ENCODE results near the gene DPCD.

Gene DPCD

GRCh38 chr10:101639141-101639900 is 51.2 kb downstream of the DPCD start:
- Histone ChIP-seq H3K9me3 (ENCODE audit: severe bottlenecking) (no peaks in the 10 kb centered on the region), H3K27ac (no peak overlapping the region), H3K4me3 (ENCODE audit: low read depth, low read length) (no peak overlapping the region), H3K36me3 (no peaks in the 10 kb centered on the region), H3K27me3 (ENCODE audit: insufficient read depth, low read depth, severe bottlenecking) (no peaks in the 10 kb centered on the region)
- TF ChIP-seq CTCF (IDR thresholded peaks at IDR 0.05; ENCODE audit: low read depth, low read length) = no peak
- DNase-seq = no peak

- Histone ChIP-seq H3K36me3 (no peaks in the 10 kb centered on the region), H3K4me3 (ENCODE audit: low read depth, low read length) (no peak overlapping the region), H3K27me3 (ENCODE audit: insufficient read depth, low read depth, severe bottlenecking) (no peaks in the 10 kb centered on the region), H3K27ac (no peak overlapping the region), H3K9me3 (ENCODE audit: severe bottlenecking) (no peaks in the 10 kb centered on the region)
- TF ChIP-seq CTCF (IDR thresholded peaks at IDR 0.05; ENCODE audit: low read depth, low read length) = no peak
- no peak for DNase-seq
Observed at GRCh38 chr10:101643546-101643945, 55.4 kb downstream of the DPCD start.

- Histone ChIP-seq H3K36me3 (no peaks in the 10 kb centered on the region), H3K4me3 (ENCODE audit: low read depth, low read length) (no peak overlapping the region), H3K27me3 (ENCODE audit: insufficient read depth, low read depth, severe bottlenecking) (no peaks in the 10 kb centered on the region), H3K9me3 (ENCODE audit: severe bottlenecking) (no peaks in the 10 kb centered on the region), H3K27ac (no peak overlapping the region)
- TF ChIP-seq CTCF (IDR thresholded peaks at IDR 0.05; ENCODE audit: low read depth, low read length) = no peak
- DNase-seq = no peak
Observed at GRCh38 chr10:101644002-101644401, 55.9 kb downstream of the DPCD start.

GRCh38 chr10:101645659-101646058 is 57.5 kb downstream of the DPCD start:
- DNase-seq = no peak
- H3K27ac ChIP-seq = no peak overlapping the region
- no peak overlapping the region for H3K4me3 ChIP-seq (ENCODE audit: low read depth, low read length)
- H3K9me3 ChIP-seq (ENCODE audit: severe bottlenecking) = no peaks in the 10 kb centered on the region
- H3K36me3 ChIP-seq = no peaks in the 10 kb centered on the region
- TF ChIP-seq CTCF (IDR thresholded peaks at IDR 0.05; ENCODE audit: low read depth, low read length) = no peak
- no peaks in the 10 kb centered on the region for H3K27me3 ChIP-seq (ENCODE audit: insufficient read depth, low read depth, severe bottlenecking)

GRCh38 chr10:101646364-101646763 is 58.2 kb downstream of the DPCD start:
- H3K27ac ChIP-seq = no peak overlapping the region
- no peaks in the 10 kb centered on the region for H3K9me3 ChIP-seq (ENCODE audit: severe bottlenecking)
- H3K36me3 ChIP-seq = no peaks in the 10 kb centered on the region
- DNase-seq = no peak
- TF ChIP-seq CTCF (IDR thresholded peaks at IDR 0.05; ENCODE audit: low read depth, low read length) = no peak
- H3K4me3 ChIP-seq (ENCODE audit: low read depth, low read length) = no peak overlapping the region
- no peaks in the 10 kb centered on the region for H3K27me3 ChIP-seq (ENCODE audit: insufficient read depth, low read depth, severe bottlenecking)

GRCh38 chr10:101647255-101647654 is 59.1 kb downstream of the DPCD start:
- H3K4me3 ChIP-seq (ENCODE audit: low read depth, low read length) = no peak overlapping the region

More at GRCh38 chr10:101647255-101647654, 59.1 kb downstream of the DPCD start:
- H3K27me3 ChIP-seq (ENCODE audit: insufficient read depth, low read depth, severe bottlenecking) = no peaks in the 10 kb centered on the region
- no peak for TF ChIP-seq CTCF (IDR thresholded peaks at IDR 0.05; ENCODE audit: low read depth, low read length)
- no peaks in the 10 kb centered on the region for H3K9me3 ChIP-seq (ENCODE audit: severe bottlenecking)
- no peak overlapping the region for H3K27ac ChIP-seq
- no peaks in the 10 kb centered on the region for H3K36me3 ChIP-seq
- no peak for DNase-seq
